Endodermal cell (in vitro differentiated cells): Measurements from ENCODE around the gene THSD7B. TPM values are rescaled to one million over a fixed set of nuclear protein-coding genes. Genes with fewer than 3 reads are reported as not detected.
A peak's percentile ranks its signal among the peaks of the same experiment; 100 is the strongest.

Source experiments
- DNase-seq: peaks from one replicate; pipeline ENCODE4 v3.0.0-alpha.2; 2017
- H3K27ac ChIP-seq: 2 replicates; pipeline ENCODE4 v1.5.1; 2013; ENCODE audit warnings: mild to moderate bottlenecking, low read depth, low read length, moderate library complexity
- H3K27me3 ChIP-seq: 2 replicates; pipeline ENCODE4 v1.6.1; 2013; ENCODE audit warnings: mild to moderate bottlenecking, low read length, moderate library complexity; ENCODE audit not compliant: insufficient read depth, control insufficient read depth, poor library complexity, severe bottlenecking
- H3K36me3 ChIP-seq: 2 replicates; pipeline ENCODE4 v1.7.0; 2013; ENCODE audit warnings: mild to moderate bottlenecking, low read length, moderate library complexity; ENCODE audit not compliant: control insufficient read depth, insufficient read depth
- H3K4me1 ChIP-seq: one replicate; pipeline ENCODE4 v1.7.0; 2013; ENCODE audit warnings: low read length; ENCODE audit not compliant: control insufficient read depth, insufficient read depth
- H3K4me3 ChIP-seq: 2 replicates; pipeline ENCODE4 v1.5.1; 2013; ENCODE audit warnings: mild to moderate bottlenecking, low read length, moderate library complexity
- H3K9ac ChIP-seq: 2 replicates; pipeline ENCODE4 v1.6.1; 2013; ENCODE audit warnings: mild to moderate bottlenecking, low read length, moderate library complexity; ENCODE audit not compliant: poor library complexity, severe bottlenecking; ENCODE audit errors: extremely low read depth
- H3K9me3 ChIP-seq: 2 replicates; pipeline ENCODE4 v1.6.1; 2013; ENCODE audit warnings: mild to moderate bottlenecking, low read length, moderate library complexity; ENCODE audit not compliant: control insufficient read depth
- H3K27ac Mint-ChIP-seq: 2 replicates; pipeline ENCODE4 v1.8.0; 2020; ENCODE audit warnings: mixed read lengths
- H3K27me3 Mint-ChIP-seq: 2 replicates; pipeline ENCODE4 v1.8.0; 2021; ENCODE audit warnings: mild to moderate bottlenecking, mixed read lengths; ENCODE audit not compliant: insufficient read depth
- H3K36me3 Mint-ChIP-seq: 2 replicates; pipeline ENCODE4 v1.8.0; 2020; ENCODE audit warnings: low read depth, mixed read lengths
- H3K4me1 Mint-ChIP-seq: 2 replicates; pipeline ENCODE4 v1.8.0; 2020; ENCODE audit warnings: mixed read lengths
- H3K4me3 Mint-ChIP-seq: 2 replicates; pipeline ENCODE4 v1.8.0; 2020; ENCODE audit warnings: mild to moderate bottlenecking, moderate library complexity, mixed read lengths
- H3K9me3 Mint-ChIP-seq: 2 replicates; pipeline ENCODE4 v1.8.0; 2020; ENCODE audit warnings: mild to moderate bottlenecking, mixed read lengths
- WGBS, 2 experiments: methylation state at CpG; one replicate each; pipeline versions ENCODE4 v1.1.5 to v1.1.7; 2013; ENCODE audit warnings: missing lambda C conversion rate in 2 of 2, mixed read lengths in 1 of 2; ENCODE audit not compliant: insufficient coverage in 1 of 2, insufficient read length in 1 of 2; 5-methylcytosine and 5-hydroxymethylcytosine counted together
- total RNA-seq, 2 donors: library from RNA; stranded (reverse); fragmentation: NEBNext Ultra II Directional in 1 of 2; extraction: Animal tissue kit (Norgen Biotek cat#: 25700) in 1 of 2; gene quantifications; 2 replicates in 1 of 2; 3 replicates in 1 of 2; pipeline ENCODE4 v1.2.1, GENCODE V29; 2021
- TF ChIP-seq, protein P1 (sequence below): fragments of 200-600 bp; sonication (generic); conservative IDR thresholded peaks from 2 replicates; pipeline ENCODE4 v1.5.0; 2021; ENCODE audit warnings: antibody characterized with exemption, mild to moderate bottlenecking

Gene THSD7B
- total RNA-seq, 2 donors from 2014 or later = 1.8 to 2.6 TPM

DNA sequence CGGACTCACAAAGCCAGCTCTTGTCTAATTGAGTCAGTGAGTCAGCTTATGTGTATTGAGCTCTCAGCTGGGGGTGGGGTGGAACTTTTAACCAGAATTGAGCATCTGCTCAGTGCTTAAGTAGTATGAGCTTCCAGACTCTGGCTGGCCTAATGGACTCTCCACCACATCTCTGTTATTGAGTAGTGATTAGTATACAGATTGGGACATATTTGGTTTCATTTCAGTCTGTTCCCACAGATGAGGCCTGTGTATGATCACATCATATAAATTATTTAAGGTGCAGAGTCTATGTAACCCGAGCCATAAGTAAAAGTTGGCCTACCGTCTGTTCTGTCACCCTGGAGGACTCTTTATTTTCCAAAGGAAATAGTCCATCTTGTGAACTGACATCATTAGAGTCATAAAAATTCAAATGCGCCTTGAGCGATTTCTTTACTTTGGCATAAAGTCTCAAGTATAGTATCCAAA lies 152.1 kb downstream of the THSD7B start:
- TF ChIP-seq, protein P1, sequence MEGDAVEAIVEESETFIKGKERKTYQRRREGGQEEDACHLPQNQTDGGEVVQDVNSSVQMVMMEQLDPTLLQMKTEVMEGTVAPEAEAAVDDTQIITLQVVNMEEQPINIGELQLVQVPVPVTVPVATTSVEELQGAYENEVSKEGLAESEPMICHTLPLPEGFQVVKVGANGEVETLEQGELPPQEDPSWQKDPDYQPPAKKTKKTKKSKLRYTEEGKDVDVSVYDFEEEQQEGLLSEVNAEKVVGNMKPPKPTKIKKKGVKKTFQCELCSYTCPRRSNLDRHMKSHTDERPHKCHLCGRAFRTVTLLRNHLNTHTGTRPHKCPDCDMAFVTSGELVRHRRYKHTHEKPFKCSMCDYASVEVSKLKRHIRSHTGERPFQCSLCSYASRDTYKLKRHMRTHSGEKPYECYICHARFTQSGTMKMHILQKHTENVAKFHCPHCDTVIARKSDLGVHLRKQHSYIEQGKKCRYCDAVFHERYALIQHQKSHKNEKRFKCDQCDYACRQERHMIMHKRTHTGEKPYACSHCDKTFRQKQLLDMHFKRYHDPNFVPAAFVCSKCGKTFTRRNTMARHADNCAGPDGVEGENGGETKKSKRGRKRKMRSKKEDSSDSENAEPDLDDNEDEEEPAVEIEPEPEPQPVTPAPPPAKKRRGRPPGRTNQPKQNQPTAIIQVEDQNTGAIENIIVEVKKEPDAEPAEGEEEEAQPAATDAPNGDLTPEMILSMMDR = no peak
- H3K27me3 ChIP-seq = no peaks in the 10 kb centered on the region
- Mint-ChIP-seq H3K4me1 (peaks cover 27% of the 10 kb centered on the region), H3K36me3 (peaks cover 15% of the 10 kb centered on the region), H3K27me3 (no peaks in the 10 kb centered on the region), H3K4me3 (no peak overlapping the region), H3K27ac (no peak overlapping the region), H3K9me3 (peaks cover 33% of the 10 kb centered on the region)
- H3K9me3 ChIP-seq = peaks cover 82% of the 10 kb centered on the region
- H3K4me3 ChIP-seq = peak overlapping the region; percentile 50
- H3K4me1 ChIP-seq = peaks cover 5% of the 10 kb centered on the region
- no peak overlapping the region for H3K9ac ChIP-seq
- 92 to 97% methylated on average over 4 to 5 of the region's 5 CpGs for WGBS, 2 experiments
- H3K36me3 ChIP-seq = no peaks in the 10 kb centered on the region
- DNase-seq = peak; percentile 58
- H3K27ac ChIP-seq = no peak overlapping the region

DNA sequence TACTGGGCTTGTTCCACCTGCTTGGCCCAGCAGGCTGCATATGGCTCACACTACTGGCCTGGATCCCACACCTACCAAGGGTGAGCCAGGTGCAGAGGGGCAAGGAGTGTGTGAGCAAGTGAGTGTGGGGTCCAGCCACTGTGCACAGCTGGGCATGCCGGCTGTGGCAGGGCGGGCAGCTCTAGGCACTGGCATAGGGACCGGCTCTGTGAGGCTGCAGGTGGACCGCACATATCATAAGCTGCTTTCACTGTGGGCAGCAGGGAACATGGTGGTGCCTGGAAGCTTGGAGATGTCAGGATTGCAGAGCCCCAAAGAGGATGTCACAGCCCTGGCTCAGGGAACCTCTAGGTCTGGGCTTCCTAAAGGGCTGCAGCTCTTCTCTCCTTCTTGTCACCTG lies 154.3 kb downstream of the THSD7B start:
- 95 to 100% methylated on average over 2 to 4 of the region's 4 CpGs for WGBS, 2 experiments
- Histone ChIP-seq H3K9ac (no peak overlapping the region), H3K27me3 (no peaks in the 10 kb centered on the region), H3K36me3 (no peaks in the 10 kb centered on the region), H3K9me3 (peaks cover 72% of the 10 kb centered on the region), H3K4me3 (peak overlapping the region; percentile 36), H3K4me1 (peaks cover 5% of the 10 kb centered on the region), H3K27ac (no peak overlapping the region)
- DNase-seq = no peak
- TF ChIP-seq, protein P1 = no peak
- no peaks in the 10 kb centered on the region for H3K27me3 Mint-ChIP-seq
- no peak overlapping the region for H3K27ac Mint-ChIP-seq
- no peak overlapping the region for H3K4me3 Mint-ChIP-seq
- H3K4me1 Mint-ChIP-seq = peaks cover 27% of the 10 kb centered on the region
- H3K9me3 Mint-ChIP-seq = peaks cover 23% of the 10 kb centered on the region
- peaks cover 3% of the 10 kb centered on the region for H3K36me3 Mint-ChIP-seq

DNA sequence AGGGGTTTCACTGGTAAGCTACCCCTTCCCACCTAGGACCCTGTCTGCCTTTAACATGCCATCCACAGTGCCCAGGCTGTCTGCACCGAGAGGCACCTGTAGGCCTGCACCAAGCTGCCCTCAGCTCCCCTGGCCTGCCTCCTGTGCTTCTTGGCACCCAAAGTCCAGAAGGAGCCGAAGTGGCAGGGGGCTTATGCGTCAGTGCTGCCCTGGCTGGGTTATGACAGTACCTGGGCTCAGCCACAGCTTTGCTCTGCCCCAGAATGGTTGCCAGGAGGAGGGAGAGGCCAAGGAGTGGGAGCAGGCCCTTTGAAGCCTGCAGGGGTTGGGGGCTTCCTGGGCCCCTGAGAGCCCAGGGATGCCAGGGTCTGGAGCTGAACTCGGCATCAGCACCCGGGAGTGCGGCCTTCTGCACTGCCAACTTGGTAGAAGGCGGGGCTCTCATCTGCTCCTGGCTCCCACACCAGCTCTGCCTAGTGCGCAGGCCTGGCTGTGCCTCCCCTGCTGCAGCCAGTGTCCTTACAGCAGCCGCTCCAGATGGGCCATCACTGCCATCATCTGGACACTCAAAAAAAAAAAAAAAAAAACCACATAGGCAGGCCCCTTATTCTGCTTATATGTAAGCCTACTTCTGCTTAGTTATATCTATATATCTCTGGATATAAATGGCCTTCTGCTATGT lies 155.4 kb downstream of the THSD7B start:
- DNase-seq = peak; percentile 79
- no peaks in the 10 kb centered on the region for H3K27me3 ChIP-seq
- H3K36me3 Mint-ChIP-seq = peaks cover 9% of the 10 kb centered on the region
- H3K4me3 ChIP-seq = peak overlapping the region; percentile 20
- H3K4me1 ChIP-seq = peaks cover 5% of the 10 kb centered on the region
- TF ChIP-seq, protein P1 = peak; percentile 43
- no peak overlapping the region for H3K27ac Mint-ChIP-seq
- H3K36me3 ChIP-seq = no peaks in the 10 kb centered on the region
- H3K27me3 Mint-ChIP-seq = no peaks in the 10 kb centered on the region
- no peak overlapping the region for H3K27ac ChIP-seq
- H3K9ac ChIP-seq = no peak overlapping the region
- no peak overlapping the region for H3K4me3 Mint-ChIP-seq
- peaks cover 29% of the 10 kb centered on the region for H3K9me3 Mint-ChIP-seq
- H3K4me1 Mint-ChIP-seq = peaks cover 27% of the 10 kb centered on the region
- peaks cover 72% of the 10 kb centered on the region for H3K9me3 ChIP-seq
- 90% methylated on average over 9 of the region's 9 CpGs; no CpG with 5 or more reads in 1 of the 2 experiments for WGBS, 2 experiments
